OCI-LY7 (cell line): ENCODE results near the gene DPEP1. TPM values are rescaled to one million over a fixed set of nuclear protein-coding genes. Genes with fewer than 3 reads are reported as not detected.

ENCODE experiments used
- BruUV-seq: library from RNA; stranded (reverse); fragments of 400-500 nt; replicated peaks from 2 replicates; lab custom pipeline; 2021; lab: Mats Ljungman, UMichigan
- CTCF ChIA-PET: fragments of 300-600 bp; sonication (Branson Sonifier 250); formaldehyde crosslinking; loops from one replicate; lab custom pipeline; 2022; ENCODE audit warnings: antibody characterized with exemption; ENCODE audit not compliant: unreplicated experiment; lab: Charles Lee
- POLR2A ChIA-PET: fragments of 300-600 bp; sonication (Branson Sonifier 250); formaldehyde crosslinking; loops from one replicate; lab custom pipeline; 2022; ENCODE audit warnings: antibody characterized with exemption; lab: Charles Lee
- DNase-seq: peaks from one replicate; pipeline ENCODE4 v3.0.0-alpha.2; 2015; ENCODE audit warnings: low spot score
- H2AFZ ChIP-seq: fragments of 200-600 bp; sonication (generic), shearing (Covaris generic); 2 replicates; pipeline ENCODE4 v1.6.1; 2014; ENCODE audit warnings: mild to moderate bottlenecking, antibody characterized with exemption, low read length, moderate library complexity
- H3K27ac ChIP-seq: fragments of 200-600 bp; sonication (generic); 2 replicates; pipeline ENCODE4 v1.5.1; 2014; ENCODE audit warnings: mixed run types, low read depth, mild to moderate bottlenecking, moderate library complexity, low read length, inconsistent platforms; ENCODE audit not compliant: poor library complexity, severe bottlenecking
- H3K36me3 ChIP-seq: fragments of 200-600 bp; sonication (generic); 2 replicates; pipeline ENCODE4 v1.6.1; 2014; ENCODE audit warnings: mild to moderate bottlenecking, antibody characterized with exemption, low read length, moderate library complexity, mixed read lengths; ENCODE audit not compliant: insufficient read depth
- H3K4me1 ChIP-seq: fragments of 200-600 bp; sonication (generic); 2 replicates; pipeline ENCODE4 v1.5.1; 2014; ENCODE audit warnings: mild to moderate bottlenecking, low read length; ENCODE audit not compliant: insufficient read depth, poor library complexity, severe bottlenecking
- H3K4me2 ChIP-seq: fragments of 200-600 bp; sonication (generic); 2 replicates; pipeline ENCODE4 v1.6.1; 2014; ENCODE audit warnings: mild to moderate bottlenecking, low read length
- H3K4me3 ChIP-seq: fragments of 200-600 bp; sonication (generic); 2 replicates; pipeline ENCODE4 v1.5.1; 2014; ENCODE audit warnings: mild to moderate bottlenecking, low read depth, low read length; ENCODE audit not compliant: poor library complexity, severe bottlenecking
- H3K79me2 ChIP-seq: fragments of 200-600 bp; sonication (generic); 2 replicates; pipeline ENCODE4 v1.6.1; 2016; ENCODE audit warnings: low read depth, mild to moderate bottlenecking, low read length, moderate library complexity, mixed read lengths; ENCODE audit not compliant: insufficient read depth
- H3K9me2 ChIP-seq: fragments of 200-600 bp; sonication (generic); 2 replicates; pipeline ENCODE4 v1.6.1; 2016; ENCODE audit warnings: mild to moderate bottlenecking, low read length, mixed read lengths; ENCODE audit not compliant: insufficient read depth
- H3K9me3 ChIP-seq: fragments of 200-600 bp; sonication (generic); 2 replicates; pipeline ENCODE4 v1.6.1; 2014; ENCODE audit warnings: mild to moderate bottlenecking, mixed run types, low read length, mixed read lengths
- H4K20me1 ChIP-seq: fragments of 200-600 bp; sonication (generic); 2 replicates; pipeline ENCODE4 v1.6.1; 2014; ENCODE audit warnings: mild to moderate bottlenecking, antibody characterized with exemption, low read length, moderate library complexity, mixed read lengths; ENCODE audit not compliant: insufficient read depth
- CTCF ChIP-seq: fragments of 200-600 bp; sonication (generic); conservative IDR thresholded peaks from 2 replicates; pipeline ENCODE4 v1.5.1; 2014; ENCODE audit warnings: mild to moderate bottlenecking, antibody characterized with exemption, low read length, moderate library complexity, mixed read lengths
- EZH2phosphoT487 ChIP-seq: fragments of 200-600 bp; sonication (generic); IDR thresholded peaks from 2 replicates; pipeline ENCODE4 v1.6.1; 2018; ENCODE audit warnings: low read depth, borderline replicate concordance, mild to moderate bottlenecking, mixed run types, antibody characterized with exemption, low read length, moderate library complexity, mixed read lengths
- intact Hi-C: fragments of 100-400 bp; cut with micrococcal nuclease; formaldehyde crosslinking; loops from one replicate; pipeline ENCODE4 v1.10.0; 2022; ENCODE audit not compliant: unreplicated experiment
- total RNA-seq, 2 experiments: library from RNA; depleted of rRNA in 1 of 2; stranded (reverse); fragments of >200 nt in 1 of 2; shearing (Covaris generic) in 1 of 2; gene quantifications; 2 replicates each; pipeline ENCODE4 v1.2.3, GENCODE V29; 2014 to 2022

Gene DPEP1
- total RNA-seq, 2 experiments from 2014 or later = not detected

- H3K4me2 ChIP-seq = peak overlapping the region; percentile 85
- H3K27ac ChIP-seq = peak overlapping the region; percentile 67
- H3K4me3 ChIP-seq = peak overlapping the region; percentile 98
- no peak overlapping the region for H2AFZ ChIP-seq
- H3K79me2 ChIP-seq = peaks cover 36% of the 10 kb centered on the region
- ChIA-PET POLR2A (interaction anchor here (0.5 kb wide), 1 partner anchor 106 kb away, joined by 3 read pairs; no protein-coding TSS in a partner anchor), CTCF (no interaction called here)
- DNase-seq = no peak
- no peaks in the 10 kb centered on the region for H3K9me3 ChIP-seq
- BruUV-seq = no TSS peak
- intact Hi-C loops = no loop called here
- peaks cover 50% of the 10 kb centered on the region for H3K36me3 ChIP-seq
- H3K9me2 ChIP-seq = no peaks in the 10 kb centered on the region
- TF ChIP-seq CTCF = no peak
- no peak for TF ChIP-seq EZH2phosphoT487
- H4K20me1 ChIP-seq = peaks cover 33% of the 10 kb centered on the region
- peaks cover 45% of the 10 kb centered on the region for H3K4me1 ChIP-seq
Measured at GRCh38 chr16:89565256-89565505, 48.3 kb upstream of the DPEP1 start.

DNA sequence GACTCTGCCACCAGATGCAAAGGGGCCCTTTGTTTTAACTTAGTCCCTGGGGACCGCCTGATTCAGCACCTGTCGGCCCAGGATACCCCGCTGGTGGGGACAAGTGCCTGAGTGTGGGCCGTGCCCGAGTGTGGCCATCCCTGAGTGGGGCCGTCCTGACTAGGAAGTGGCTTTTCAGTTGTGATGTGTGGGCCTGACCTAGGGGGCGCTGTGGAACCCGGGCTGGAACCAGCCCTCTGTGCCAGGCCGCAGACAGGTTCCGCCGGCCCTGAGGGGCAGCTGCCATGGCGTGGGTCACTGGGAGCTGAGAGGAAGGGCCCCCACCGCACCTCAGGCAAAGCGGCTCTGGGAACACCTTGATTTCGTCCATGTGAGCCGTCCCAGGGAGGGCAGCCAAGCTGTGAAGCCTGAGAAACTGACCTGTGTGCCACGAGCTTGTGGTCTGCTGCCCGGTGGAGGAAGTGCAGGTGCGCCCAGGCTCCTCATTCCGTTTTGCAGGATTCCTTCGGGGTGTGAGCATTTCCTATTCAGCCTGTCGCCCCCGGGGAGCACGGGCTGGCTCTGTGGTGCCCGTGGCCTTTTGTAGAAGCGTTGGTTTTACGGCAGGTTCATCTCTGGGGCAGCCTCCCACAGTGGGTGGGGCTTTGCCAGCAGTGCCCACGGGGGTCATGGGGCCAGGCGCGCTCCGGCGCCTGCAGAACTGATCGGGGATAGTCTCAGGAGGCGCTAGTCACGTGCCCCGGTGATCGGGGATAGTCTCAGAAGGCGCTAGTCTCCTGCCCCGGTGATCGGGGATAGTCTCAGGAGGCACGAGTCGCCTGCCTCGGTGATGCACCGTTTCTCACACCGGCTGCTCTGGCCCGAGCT, 47.7 kb upstream of the DPEP1 start:
- H3K4me3 ChIP-seq = peak overlapping the region; percentile 98
- H4K20me1 ChIP-seq = peaks cover 33% of the 10 kb centered on the region
- H2AFZ ChIP-seq = no peak overlapping the region
- CTCF ChIA-PET = no interaction called here
- POLR2A ChIA-PET = no interaction called here
- H3K27ac ChIP-seq = peak overlapping the region; percentile 67
- intact Hi-C loops = no loop called here
- BruUV-seq = no TSS peak
- no peaks in the 10 kb centered on the region for H3K9me2 ChIP-seq
- H3K36me3 ChIP-seq = peaks cover 49% of the 10 kb centered on the region
- peak overlapping the region; percentile 85 for H3K4me2 ChIP-seq
- H3K4me1 ChIP-seq = peaks cover 45% of the 10 kb centered on the region
- H3K9me3 ChIP-seq = no peaks in the 10 kb centered on the region
- peak; percentile 75 for DNase-seq
- peaks cover 34% of the 10 kb centered on the region for H3K79me2 ChIP-seq
- TF ChIP-seq EZH2phosphoT487 (no peak), CTCF (peak; percentile 89)
